Ishikawa (cell line): ENCODE data around the gene LCN15.

Experiments used
- CEBPB ChIP-seq: IDR thresholded peaks from 2 replicates; pipeline ENCODE4 v1.6.1; 2012
- CREB1 ChIP-seq: IDR thresholded peaks from 2 replicates; pipeline ENCODE4 v1.6.1; 2012; ENCODE audit warnings: low read depth
- EGR1 ChIP-seq: IDR thresholded peaks from 2 replicates; pipeline ENCODE4 v1.6.1; 2012
- EP300 ChIP-seq: IDR thresholded peaks from 2 replicates; pipeline ENCODE4 v1.6.1; 2012; ENCODE audit warnings: borderline replicate concordance
- FOXM1 ChIP-seq: IDR thresholded peaks from 2 replicates; pipeline ENCODE4 v1.6.1; 2012; ENCODE audit warnings: low read depth, borderline replicate concordance
- NFIC ChIP-seq: IDR thresholded peaks from 2 replicates; pipeline ENCODE4 v1.6.1; 2012
- RAD21 ChIP-seq: IDR thresholded peaks from 2 replicates; pipeline ENCODE4 v1.6.1; 2012; ENCODE audit warnings: low read depth
- TAF1 ChIP-seq: IDR thresholded peaks from 2 replicates; pipeline ENCODE4 v1.6.1; 2012; ENCODE audit warnings: low read depth, mild to moderate bottlenecking
- TCF12 ChIP-seq: IDR thresholded peaks from 2 replicates; pipeline ENCODE4 v1.6.1; 2012; ENCODE audit warnings: low read depth
- TEAD4 ChIP-seq: IDR thresholded peaks from 2 replicates; pipeline ENCODE4 v1.6.1; 2012
- YY1 ChIP-seq: IDR thresholded peaks from 2 replicates; pipeline ENCODE4 v1.6.1; 2012; ENCODE audit warnings: low read depth
- ZBTB7A ChIP-seq: IDR thresholded peaks from 2 replicates; pipeline ENCODE4 v1.6.1; 2012; ENCODE audit warnings: low read depth
- TF ChIP-seq, protein P1 (sequence below): IDR thresholded peaks from 2 replicates; pipeline ENCODE4 v1.6.1; 2012
- TF ChIP-seq, protein P2 (sequence below): IDR thresholded peaks from 2 replicates; pipeline ENCODE4 v1.6.1; 2012
- TF ChIP-seq, protein P3 (sequence below): IDR thresholded peaks from 2 replicates; pipeline ENCODE4 v1.6.1; 2012; ENCODE audit warnings: low read depth, mild to moderate bottlenecking

Gene LCN15

DNA sequence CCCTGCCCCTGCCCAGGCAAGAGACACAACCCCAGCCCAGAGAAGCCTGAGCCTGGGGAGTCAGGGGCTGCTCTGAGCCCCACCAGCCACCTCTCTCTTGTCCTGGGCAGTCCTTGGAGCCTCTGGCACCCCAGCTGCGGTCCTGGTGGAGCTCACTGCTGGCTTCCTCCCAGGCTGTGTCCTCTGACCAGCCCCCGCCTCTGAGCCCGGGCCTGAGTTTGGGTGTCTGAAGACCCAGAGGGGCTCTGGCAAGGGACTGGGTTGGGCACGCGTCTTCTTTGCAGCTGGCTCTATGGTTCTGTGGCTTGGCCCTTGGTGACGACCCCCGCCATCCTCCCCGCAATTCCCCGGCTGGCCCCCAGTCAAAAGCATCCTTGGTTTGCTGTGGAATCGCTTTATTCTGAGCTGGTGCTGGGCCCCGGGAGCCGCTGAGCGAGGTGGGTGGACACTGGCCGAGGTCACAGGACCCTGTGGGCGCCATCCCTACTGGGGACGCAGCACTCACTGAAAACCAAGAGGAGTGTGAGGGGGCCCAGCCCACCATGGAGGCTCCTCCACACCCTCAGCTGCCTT is 20.6 kb downstream of the LCN15 start:
- no peak for TF ChIP-seq NFIC
- no peak for TF ChIP-seq RAD21
- no peak for TF ChIP-seq EP300
- no peak for TF ChIP-seq FOXM1
- TF ChIP-seq CEBPB = no peak
- no peak for TF ChIP-seq CREB1
- TF ChIP-seq, protein P1, sequence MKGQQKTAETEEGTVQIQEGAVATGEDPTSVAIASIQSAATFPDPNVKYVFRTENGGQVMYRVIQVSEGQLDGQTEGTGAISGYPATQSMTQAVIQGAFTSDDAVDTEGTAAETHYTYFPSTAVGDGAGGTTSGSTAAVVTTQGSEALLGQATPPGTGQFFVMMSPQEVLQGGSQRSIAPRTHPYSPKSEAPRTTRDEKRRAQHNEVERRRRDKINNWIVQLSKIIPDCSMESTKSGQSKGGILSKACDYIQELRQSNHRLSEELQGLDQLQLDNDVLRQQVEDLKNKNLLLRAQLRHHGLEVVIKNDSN = no peak
- TF ChIP-seq EGR1 = no peak
- TF ChIP-seq TCF12 = no peak
- no peak for TF ChIP-seq TAF1
- TF ChIP-seq YY1 = no peak
- TF ChIP-seq TEAD4 = no peak
- TF ChIP-seq ZBTB7A = no peak
- TF ChIP-seq, protein P2, sequence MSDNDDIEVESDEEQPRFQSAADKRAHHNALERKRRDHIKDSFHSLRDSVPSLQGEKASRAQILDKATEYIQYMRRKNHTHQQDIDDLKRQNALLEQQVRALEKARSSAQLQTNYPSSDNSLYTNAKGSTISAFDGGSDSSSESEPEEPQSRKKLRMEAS = no peak
- TF ChIP-seq, protein P3, sequence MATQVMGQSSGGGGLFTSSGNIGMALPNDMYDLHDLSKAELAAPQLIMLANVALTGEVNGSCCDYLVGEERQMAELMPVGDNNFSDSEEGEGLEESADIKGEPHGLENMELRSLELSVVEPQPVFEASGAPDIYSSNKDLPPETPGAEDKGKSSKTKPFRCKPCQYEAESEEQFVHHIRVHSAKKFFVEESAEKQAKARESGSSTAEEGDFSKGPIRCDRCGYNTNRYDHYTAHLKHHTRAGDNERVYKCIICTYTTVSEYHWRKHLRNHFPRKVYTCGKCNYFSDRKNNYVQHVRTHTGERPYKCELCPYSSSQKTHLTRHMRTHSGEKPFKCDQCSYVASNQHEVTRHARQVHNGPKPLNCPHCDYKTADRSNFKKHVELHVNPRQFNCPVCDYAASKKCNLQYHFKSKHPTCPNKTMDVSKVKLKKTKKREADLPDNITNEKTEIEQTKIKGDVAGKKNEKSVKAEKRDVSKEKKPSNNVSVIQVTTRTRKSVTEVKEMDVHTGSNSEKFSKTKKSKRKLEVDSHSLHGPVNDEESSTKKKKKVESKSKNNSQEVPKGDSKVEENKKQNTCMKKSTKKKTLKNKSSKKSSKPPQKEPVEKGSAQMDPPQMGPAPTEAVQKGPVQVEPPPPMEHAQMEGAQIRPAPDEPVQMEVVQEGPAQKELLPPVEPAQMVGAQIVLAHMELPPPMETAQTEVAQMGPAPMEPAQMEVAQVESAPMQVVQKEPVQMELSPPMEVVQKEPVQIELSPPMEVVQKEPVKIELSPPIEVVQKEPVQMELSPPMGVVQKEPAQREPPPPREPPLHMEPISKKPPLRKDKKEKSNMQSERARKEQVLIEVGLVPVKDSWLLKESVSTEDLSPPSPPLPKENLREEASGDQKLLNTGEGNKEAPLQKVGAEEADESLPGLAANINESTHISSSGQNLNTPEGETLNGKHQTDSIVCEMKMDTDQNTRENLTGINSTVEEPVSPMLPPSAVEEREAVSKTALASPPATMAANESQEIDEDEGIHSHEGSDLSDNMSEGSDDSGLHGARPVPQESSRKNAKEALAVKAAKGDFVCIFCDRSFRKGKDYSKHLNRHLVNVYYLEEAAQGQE = no peak

DNA sequence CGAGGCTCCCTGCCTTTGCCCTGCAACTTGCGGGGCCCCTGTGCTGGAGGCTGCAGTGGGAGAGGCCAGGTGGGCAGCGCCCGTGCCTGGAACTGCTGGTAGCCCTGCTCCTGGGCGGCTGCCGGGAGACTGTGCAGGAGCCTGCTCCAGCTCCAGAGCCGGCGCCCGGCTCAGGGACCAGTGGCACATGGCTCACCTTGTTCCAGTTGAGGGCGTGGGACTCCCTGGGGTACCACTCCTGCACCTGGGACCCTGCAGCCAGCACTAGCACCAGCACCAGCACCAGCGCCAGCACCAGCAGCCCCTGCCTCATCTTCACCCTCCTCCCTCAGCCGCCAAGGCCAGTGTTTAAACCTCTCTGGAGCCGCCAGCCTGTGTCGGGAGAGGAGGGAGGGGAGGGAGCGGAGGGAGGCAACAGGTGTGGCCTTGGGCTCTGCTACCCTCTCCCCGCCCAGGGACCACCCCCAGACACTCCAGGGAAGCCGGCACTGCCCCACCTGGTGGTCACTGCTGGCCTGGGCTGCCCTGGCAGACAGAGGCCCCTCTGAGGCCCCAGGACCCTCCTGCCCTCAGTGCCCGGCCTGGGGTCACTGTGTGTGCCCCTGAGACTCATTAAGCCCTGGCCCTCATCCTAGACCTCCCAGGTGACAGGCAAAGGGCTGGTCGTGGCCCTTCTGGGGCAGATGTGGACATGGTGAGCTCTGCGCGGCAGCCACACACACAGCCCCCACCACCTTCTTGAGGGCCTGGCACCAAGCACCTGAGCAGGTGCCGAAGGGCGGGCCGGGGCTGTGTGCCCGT is 21.5 kb downstream of the LCN15 start, which contains the start of gene LCN10:
Gene LCN10 (minus strand): TSS at position 350 of the 801 bp plus-strand sequence. CDS start 37 bp downstream, at position 313.
- TF ChIP-seq RAD21 (no peak), YY1 (no peak), FOXM1 (no peak), ZBTB7A (no peak; the same call in 1 of the 2 replicates), TAF1 (no peak), NFIC (no peak), TEAD4 (no peak)

DNA sequence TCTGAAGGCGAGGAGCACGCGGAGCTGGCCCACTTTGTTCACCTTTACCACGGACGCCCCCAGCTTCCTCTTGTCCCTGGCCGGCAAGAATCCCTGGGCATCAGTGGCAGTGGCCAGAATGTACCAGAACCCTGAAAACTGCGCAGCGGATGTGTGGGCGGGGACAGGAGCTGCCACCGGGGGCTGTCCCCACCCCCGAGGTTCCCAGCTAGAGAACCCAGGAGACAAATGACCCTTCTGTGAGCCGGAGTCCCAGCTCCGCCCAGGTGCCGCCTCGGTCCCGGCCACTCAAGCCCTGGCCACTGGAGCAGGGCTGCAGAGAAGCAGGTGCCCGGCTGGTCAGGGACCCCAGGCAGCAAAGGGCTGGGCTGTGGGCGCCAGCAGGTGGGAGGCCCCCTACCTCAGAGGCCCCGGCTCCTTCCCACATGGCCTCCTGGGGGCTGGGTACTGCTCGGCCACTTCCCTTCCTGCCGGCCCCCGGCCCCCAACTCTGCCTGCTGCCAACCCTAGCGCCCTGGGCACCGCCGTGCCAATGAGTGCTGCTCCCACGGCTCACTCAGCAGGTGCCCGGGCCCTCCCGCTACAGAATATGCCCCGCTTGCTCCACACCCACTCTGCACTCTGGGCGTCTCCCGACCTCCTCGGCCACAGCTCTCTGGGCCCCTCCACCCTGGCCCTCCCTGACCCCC is 22.3 kb downstream of the LCN15 start:
- TF ChIP-seq, protein P2 = no peak
- TF ChIP-seq, protein P1 = no peak
- TF ChIP-seq TCF12 = no peak
- TF ChIP-seq CREB1 = no peak
- no peak for TF ChIP-seq EP300
- peak; percentile 43; the same call in 1 of the 2 replicates for TF ChIP-seq EGR1
- TF ChIP-seq RAD21 = no peak
- no peak for TF ChIP-seq ZBTB7A

DNA sequence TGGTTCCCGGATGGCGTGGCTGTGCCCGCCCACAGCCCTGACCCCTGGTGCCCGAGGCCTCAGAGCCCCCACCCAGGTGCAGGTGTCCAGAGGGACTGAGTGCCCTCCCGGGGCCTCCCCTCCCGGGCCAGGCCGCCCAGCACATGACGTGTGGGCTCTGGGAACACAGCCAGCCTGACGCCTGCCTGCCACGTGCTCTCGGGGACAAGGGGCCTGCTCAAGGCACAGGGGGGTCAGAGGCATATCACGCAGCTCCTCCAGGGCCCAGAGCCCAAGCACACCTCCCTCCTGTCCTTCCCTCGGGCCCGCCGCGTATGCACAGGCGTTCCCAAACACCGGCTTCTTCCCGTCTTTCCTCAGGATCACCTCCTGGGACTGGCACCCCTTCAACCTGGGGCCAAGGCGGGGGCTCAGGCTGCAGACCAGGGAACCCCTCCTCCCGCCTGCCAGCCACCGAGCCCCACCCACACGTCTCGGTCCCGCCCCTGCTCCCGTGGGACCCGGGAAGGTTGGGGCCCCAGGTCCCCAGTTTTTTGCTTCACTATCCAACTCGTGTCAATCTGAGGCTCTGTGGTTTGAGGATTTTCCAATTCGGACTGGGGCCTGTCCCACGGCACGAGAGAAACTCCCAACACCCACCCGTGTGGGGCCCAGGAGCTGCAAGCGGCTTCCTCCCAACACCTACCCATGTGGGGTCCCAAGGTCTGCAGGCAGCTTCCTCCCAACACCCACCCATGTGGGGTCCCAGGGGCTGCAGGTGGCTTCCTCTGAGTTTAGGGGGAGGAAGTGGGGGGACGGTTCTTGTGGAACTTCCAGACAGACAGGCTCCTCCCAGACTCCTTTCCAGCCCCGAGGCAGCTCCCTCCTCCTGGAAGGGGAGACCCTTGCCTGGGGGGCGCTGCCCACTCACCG is 23.1 kb downstream of the LCN15 start:
- no peak for TF ChIP-seq RAD21
- TF ChIP-seq, protein P2 = peak; percentile 42; the same call in 1 of the 2 replicates

DNA sequence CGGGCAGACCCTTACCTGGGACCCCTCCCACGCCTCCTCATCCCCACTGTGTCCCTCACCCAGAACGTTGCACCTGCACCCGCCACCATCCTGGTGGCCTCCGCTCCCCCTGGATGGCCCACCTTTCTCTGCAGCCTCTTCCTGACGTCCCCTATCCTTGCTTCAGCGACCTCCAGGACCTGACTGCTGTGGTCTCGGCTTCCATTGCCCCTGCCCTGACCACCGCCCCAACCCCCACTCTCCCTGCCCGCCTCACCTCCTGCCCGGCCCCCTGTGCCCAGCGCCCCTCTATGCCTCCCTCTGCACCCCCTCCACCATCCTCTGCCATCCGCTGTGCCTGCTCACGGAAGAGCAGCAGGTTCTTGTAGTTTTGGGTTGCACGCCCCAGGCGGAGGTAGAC is 23.8 kb downstream of the LCN15 start:
- TF ChIP-seq TEAD4 = no peak
- TF ChIP-seq, protein P2 = no peak
- TF ChIP-seq TCF12 = no peak
- TF ChIP-seq CREB1 = no peak
- no peak for TF ChIP-seq CEBPB
- no peak for TF ChIP-seq RAD21
- no peak for TF ChIP-seq FOXM1
- no peak for TF ChIP-seq NFIC
- TF ChIP-seq TAF1 = no peak
- no peak for TF ChIP-seq YY1
- TF ChIP-seq ZBTB7A = no peak
- no peak for TF ChIP-seq EGR1
- TF ChIP-seq EP300 = no peak
- TF ChIP-seq, protein P1 = no peak
- TF ChIP-seq, protein P3 = no peak
